LNCaP clone FGC (cell line): ENCODE measurements around the gene TTC33.
A peak's percentile ranks its signal among the peaks of the same experiment; 100 is the strongest.

Source experiments
- DNase-seq: peaks from one replicate; pipeline ENCODE4 v3.0.0-alpha.2; 2011; ENCODE audit warnings: low read depth
- H3K4me3 ChIP-seq: 2 replicates; pipeline ENCODE4 v1.5.1; 2011; ENCODE audit warnings: mild to moderate bottlenecking, low read depth, low read length, control low read depth
- TF ChIP-seq, protein P1 (sequence below): IDR thresholded peaks from 2 replicates; pipeline ENCODE4 v1.5.1; 2012; ENCODE audit warnings: mild to moderate bottlenecking; ENCODE audit not compliant: control insufficient read depth, insufficient read depth; ENCODE audit errors: extremely low read depth

Gene TTC33

DNA sequence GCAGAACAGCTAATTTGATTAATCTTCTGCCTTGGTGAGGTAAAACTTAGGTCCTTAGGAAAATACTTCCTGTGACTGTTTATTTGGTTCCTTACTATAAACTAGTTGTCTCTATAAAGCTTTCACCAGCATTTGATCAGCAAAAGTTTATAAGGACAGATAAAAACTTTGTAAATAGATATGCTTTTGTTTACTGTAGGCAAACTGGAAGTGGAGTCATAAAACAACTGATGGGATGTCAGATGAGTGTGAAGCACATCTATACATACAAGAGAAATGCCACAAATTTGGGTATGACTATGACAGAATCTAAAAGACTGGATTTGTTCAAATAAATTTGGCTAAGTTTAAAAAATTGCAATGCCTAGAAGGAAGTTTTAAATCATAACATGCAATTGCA lies 70.6 kb downstream of the TTC33 start:
- no peak overlapping the region for H3K4me3 ChIP-seq
- DNase-seq, result peak; percentile 87
- TF ChIP-seq, protein P1, sequence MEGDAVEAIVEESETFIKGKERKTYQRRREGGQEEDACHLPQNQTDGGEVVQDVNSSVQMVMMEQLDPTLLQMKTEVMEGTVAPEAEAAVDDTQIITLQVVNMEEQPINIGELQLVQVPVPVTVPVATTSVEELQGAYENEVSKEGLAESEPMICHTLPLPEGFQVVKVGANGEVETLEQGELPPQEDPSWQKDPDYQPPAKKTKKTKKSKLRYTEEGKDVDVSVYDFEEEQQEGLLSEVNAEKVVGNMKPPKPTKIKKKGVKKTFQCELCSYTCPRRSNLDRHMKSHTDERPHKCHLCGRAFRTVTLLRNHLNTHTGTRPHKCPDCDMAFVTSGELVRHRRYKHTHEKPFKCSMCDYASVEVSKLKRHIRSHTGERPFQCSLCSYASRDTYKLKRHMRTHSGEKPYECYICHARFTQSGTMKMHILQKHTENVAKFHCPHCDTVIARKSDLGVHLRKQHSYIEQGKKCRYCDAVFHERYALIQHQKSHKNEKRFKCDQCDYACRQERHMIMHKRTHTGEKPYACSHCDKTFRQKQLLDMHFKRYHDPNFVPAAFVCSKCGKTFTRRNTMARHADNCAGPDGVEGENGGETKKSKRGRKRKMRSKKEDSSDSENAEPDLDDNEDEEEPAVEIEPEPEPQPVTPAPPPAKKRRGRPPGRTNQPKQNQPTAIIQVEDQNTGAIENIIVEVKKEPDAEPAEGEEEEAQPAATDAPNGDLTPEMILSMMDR, result no peak

DNA sequence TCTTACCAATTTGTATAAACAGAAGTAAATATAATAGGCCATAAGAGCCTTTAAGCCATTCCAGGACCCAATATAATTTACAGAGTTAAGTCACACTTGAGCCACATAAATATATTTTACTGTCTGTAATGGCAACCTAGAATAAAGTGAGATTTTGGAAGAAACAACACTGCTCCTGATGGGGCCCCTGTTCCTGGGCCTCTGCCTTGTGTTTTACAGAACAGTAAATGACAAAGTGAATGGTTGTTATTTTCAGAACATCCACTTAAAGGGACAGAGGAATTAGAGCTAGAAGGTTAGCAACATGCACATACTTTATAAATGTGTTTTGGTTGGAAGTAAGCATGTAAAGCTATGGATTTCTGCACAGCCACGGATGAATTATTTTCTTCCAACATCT lies 72.5 kb downstream of the TTC33 start:
- H3K4me3 ChIP-seq, result no peak overlapping the region
- no peak for DNase-seq
- TF ChIP-seq, protein P1, result no peak

DNA sequence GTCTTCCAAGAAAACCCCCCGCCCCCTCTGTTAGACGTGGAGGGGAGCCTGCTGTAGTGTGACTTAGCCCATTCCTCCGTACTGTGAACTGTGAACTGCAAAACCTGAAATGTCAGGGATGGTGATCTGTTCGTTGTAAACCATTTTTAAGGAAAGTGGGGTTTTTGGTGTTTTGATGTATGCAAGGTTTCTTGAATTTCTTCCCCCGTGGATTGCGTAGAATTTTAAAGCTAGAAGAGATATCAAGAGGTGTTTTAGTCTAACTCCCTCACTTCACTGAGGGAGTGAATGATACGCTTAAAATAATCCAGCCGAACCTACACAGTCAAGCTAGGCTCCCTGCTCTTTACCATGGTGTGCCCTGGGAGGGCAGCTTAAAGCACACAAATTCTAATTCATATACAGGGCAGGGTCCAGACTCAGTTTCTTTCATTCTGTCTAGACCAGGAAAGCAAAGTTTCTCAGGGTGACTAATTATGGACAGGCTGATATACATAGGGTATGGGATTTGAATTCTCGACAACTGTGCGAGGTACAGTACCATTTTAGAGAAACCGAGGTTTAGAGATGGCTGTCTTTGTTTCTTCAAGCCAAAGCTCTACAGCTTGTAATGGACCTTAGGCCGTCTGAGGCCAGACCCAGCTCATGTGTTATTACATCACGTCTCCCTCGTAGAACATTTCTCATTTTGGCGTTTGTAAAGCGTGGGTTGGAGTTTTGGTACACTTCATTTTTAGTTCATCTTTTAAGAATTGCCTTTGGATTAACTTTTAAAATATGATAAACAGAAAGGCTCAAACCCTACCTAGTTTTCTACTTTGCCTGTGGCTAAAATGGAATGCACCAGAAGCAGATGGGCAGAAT lies 73.4 kb downstream of the TTC33 start:
- H3K4me3 ChIP-seq, result no peak overlapping the region
- no peak for DNase-seq
- TF ChIP-seq, protein P1, result no peak

DNA sequence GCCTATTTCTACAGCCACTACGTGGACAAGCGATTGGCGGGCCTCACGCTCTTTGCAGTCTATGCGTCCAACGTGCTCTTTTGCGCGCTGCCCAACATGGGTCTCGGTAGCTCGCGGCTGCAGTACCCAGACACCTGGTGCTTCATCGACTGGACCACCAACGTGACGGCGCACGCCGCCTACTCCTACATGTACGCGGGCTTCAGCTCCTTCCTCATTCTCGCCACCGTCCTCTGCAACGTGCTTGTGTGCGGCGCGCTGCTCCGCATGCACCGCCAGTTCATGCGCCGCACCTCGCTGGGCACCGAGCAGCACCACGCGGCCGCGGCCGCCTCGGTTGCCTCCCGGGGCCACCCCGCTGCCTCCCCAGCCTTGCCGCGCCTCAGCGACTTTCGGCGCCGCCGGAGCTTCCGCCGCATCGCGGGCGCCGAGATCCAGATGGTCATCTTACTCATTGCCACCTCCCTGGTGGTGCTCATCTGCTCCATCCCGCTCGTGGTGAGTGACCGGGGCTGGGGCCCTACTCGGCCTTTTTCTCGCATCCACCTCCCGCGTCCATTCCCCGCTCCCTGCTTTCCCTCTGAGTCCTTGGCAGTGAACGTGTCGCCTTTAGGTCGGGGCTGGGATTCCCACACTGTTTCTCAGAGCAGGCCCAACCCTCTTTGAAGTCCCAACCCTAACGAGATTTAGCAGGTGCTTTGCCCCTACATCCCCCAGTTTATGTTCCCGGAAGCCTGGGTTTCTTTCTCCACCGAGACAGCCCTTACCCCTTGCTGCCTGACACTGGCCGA lies 74.2 kb downstream of the TTC33 start:
- no peak overlapping the region for H3K4me3 ChIP-seq
- TF ChIP-seq, protein P1, result no peak
- DNase-seq, result no peak

DNA sequence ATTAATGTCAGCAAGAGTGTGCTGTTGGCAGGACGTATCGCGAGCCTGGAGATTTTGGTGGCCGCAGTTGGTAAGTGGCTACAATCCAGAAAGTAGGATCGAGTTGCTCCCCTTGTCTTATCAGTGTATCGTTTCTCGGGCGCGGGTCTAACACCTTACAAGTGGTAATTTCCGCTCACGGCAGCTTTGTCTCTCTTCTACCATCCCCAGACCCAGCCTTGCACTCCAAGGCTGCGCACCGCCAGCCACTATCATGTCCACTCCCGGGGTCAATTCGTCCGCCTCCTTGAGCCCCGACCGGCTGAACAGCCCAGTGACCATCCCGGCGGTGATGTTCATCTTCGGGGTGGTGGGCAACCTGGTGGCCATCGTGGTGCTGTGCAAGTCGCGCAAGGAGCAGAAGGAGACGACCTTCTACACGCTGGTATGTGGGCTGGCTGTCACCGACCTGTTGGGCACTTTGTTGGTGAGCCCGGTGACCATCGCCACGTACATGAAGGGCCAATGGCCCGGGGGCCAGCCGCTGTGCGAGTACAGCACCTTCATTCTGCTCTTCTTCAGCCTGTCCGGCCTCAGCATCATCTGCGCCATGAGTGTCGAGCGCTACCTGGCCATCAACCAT lies 74.9 kb downstream of the TTC33 start:
- TF ChIP-seq, protein P1, result no peak
- peak overlapping the region; percentile 60 for H3K4me3 ChIP-seq
- DNase-seq, result no peak

DNA sequence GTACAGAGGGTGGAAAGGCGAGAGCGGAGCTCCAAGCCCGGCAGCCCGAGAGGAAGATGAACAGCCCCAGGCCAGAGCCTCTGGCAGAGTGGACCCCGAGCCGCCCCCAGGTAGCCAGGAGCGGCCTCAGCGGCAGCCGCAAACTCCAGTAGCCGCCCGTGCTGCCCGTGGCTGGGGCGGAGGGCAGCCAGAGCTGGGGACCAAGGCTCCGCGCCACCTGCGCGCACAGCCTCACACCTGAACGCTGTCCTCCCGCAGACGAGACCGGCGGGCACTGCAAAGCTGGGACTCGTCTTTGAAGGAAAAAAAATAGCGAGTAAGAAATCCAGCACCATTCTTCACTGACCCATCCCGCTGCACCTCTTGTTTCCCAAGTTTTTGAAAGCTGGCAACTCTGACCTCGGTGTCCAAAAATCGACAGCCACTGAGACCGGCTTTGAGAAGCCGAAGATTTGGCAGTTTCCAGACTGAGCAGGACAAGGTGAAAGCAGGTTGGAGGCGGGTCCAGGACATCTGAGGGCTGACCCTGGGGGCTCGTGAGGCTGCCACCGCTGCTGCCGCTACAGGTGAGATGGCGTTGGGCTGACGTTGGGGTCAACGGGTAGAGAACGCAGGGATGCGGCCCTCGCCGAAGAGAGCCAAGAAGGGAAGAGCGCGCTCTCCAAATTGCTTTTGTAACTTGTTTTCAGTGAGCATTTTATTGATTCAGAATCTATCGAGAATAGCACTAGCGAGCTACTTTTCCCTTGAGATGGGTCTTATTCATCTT lies 75.7 kb downstream of the TTC33 start, which contains the start of gene PTGER4:
Gene PTGER4, plus strand, starts transcription at position 3 of the 769 bp plus-strand sequence. CDS start 1,079 bp downstream, outside the sequence.
- TF ChIP-seq, protein P1, result no peak
- DNase-seq, result no peak
- peak within 1 kb of the TSS; percentile 60 for H3K4me3 ChIP-seq
